Ishikawa (cell line): Measurements from ENCODE around the gene WDR88.

Source experiments
- CEBPB ChIP-seq: IDR thresholded peaks from 2 replicates; pipeline ENCODE4 v1.6.1; 2012
- NFIC ChIP-seq: IDR thresholded peaks from 2 replicates; pipeline ENCODE4 v1.6.1; 2012
- RAD21 ChIP-seq: IDR thresholded peaks from 2 replicates; pipeline ENCODE4 v1.6.1; 2012; ENCODE audit warnings: low read depth
- YY1 ChIP-seq: IDR thresholded peaks from 2 replicates; pipeline ENCODE4 v1.6.1; 2012; ENCODE audit warnings: low read depth
- ZBTB7A ChIP-seq: IDR thresholded peaks from 2 replicates; pipeline ENCODE4 v1.6.1; 2012; ENCODE audit warnings: low read depth
- TF ChIP-seq, protein P1 (sequence below): IDR thresholded peaks from 2 replicates; pipeline ENCODE4 v1.6.1; 2012
- TF ChIP-seq, protein P2 (sequence below): IDR thresholded peaks from 2 replicates; pipeline ENCODE4 v1.6.1; 2012; ENCODE audit warnings: low read depth, mild to moderate bottlenecking

DNA sequence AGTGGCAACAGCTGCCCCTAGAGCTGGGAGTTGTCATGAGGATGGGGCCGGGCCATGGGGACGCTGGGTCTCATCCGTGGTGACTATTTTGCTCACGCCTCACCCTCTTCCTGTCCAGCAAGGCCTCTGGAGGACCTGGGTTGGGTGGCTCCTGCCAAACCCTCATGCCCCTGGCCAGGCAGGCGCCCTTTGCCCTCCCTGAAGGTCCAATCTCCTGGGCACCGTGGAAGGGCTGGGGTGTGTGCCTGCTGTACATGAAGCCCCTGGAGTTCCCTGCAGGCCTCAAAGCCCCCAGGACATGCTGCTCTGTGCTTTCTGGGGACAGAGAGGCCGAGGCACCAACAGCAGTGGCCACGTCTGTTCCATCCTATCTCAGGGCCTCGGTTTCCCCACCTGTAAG, 76.0 kb downstream of the WDR88 start:
- TF ChIP-seq RAD21 (no peak), CEBPB (no peak), NFIC (no peak), ZBTB7A (no peak), YY1 (no peak)
- TF ChIP-seq, protein P1, sequence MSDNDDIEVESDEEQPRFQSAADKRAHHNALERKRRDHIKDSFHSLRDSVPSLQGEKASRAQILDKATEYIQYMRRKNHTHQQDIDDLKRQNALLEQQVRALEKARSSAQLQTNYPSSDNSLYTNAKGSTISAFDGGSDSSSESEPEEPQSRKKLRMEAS: no peak
- TF ChIP-seq, protein P2, sequence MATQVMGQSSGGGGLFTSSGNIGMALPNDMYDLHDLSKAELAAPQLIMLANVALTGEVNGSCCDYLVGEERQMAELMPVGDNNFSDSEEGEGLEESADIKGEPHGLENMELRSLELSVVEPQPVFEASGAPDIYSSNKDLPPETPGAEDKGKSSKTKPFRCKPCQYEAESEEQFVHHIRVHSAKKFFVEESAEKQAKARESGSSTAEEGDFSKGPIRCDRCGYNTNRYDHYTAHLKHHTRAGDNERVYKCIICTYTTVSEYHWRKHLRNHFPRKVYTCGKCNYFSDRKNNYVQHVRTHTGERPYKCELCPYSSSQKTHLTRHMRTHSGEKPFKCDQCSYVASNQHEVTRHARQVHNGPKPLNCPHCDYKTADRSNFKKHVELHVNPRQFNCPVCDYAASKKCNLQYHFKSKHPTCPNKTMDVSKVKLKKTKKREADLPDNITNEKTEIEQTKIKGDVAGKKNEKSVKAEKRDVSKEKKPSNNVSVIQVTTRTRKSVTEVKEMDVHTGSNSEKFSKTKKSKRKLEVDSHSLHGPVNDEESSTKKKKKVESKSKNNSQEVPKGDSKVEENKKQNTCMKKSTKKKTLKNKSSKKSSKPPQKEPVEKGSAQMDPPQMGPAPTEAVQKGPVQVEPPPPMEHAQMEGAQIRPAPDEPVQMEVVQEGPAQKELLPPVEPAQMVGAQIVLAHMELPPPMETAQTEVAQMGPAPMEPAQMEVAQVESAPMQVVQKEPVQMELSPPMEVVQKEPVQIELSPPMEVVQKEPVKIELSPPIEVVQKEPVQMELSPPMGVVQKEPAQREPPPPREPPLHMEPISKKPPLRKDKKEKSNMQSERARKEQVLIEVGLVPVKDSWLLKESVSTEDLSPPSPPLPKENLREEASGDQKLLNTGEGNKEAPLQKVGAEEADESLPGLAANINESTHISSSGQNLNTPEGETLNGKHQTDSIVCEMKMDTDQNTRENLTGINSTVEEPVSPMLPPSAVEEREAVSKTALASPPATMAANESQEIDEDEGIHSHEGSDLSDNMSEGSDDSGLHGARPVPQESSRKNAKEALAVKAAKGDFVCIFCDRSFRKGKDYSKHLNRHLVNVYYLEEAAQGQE: no peak
